ENCODE results near the gene TMEM168. TPM values are rescaled to one million over a fixed set of nuclear protein-coding genes. Genes with fewer than 3 reads are reported as not detected.
"Not testable (repeated sequence)": the region's sequence is repeated elsewhere in the genome, so short reads cannot be mapped to it uniquely, and the experiment has no call there.

The TMEM168 gene
- 36.3 TPM for total RNA-seq

GRCh38 chr7:112789817-112790585 is at the start of gene TMEM168:
Gene TMEM168 (minus strand): TSS chr7:112790393. CDS start chr7:112784825, 5,568 bp downstream.
- DNase-seq = peak; percentile 78

GRCh38 chr7:112835928-112836327 is 45.7 kb upstream of the TMEM168 start:
- not testable (repeated sequence) for DNase-seq

GRCh38 chr7:112833082-112833481 is 42.9 kb upstream of the TMEM168 start:
- DNase-seq = no peak

GRCh38 chr7:112830769-112831168 is 40.6 kb upstream of the TMEM168 start:
- DNase-seq = no peak

GRCh38 chr7:112828696-112829095 is 38.5 kb upstream of the TMEM168 start:
- no peak for DNase-seq

- no peak for DNase-seq
Measured at GRCh38 chr7:112821345-112821744, 31.2 kb upstream of the TMEM168 start.

- DNase-seq = no peak
Measured at GRCh38 chr7:112819536-112819935, 29.3 kb upstream of the TMEM168 start.

GRCh38 chr7:112806156-112806555 is 16.0 kb upstream of the TMEM168 start:
- no peak for DNase-seq

- DNase-seq = no peak
Measured at GRCh38 chr7:112802406-112802805, 12.2 kb upstream of the TMEM168 start.

- no peak for DNase-seq
Measured at GRCh38 chr7:112800486-112800885, 10.3 kb upstream of the TMEM168 start.

- no peak for DNase-seq
Measured at GRCh38 chr7:112799448-112800120, 9.4 kb upstream of the TMEM168 start.

GRCh38 chr7:112798274-112799159 is 8.3 kb upstream of the TMEM168 start:
- no peak for DNase-seq

GRCh38 chr7:112796552-112796951 is 6.4 kb upstream of the TMEM168 start:
- not testable (repeated sequence) for DNase-seq

- no peak for DNase-seq
Measured at GRCh38 chr7:112792441-112792840, 2.2 kb upstream of the TMEM168 start.

- no peak for DNase-seq
Measured at GRCh38 chr7:112791465-112792168, 1.4 kb upstream of the TMEM168 start.

- DNase-seq = no peak
Measured at GRCh38 chr7:112790586-112791003, 402 bp upstream of the TMEM168 start.

GRCh38 chr7:112789453-112789816 is 758 bp downstream of the TMEM168 start:
- DNase-seq = no peak

GRCh38 chr7:112788778-112789343 is 1.3 kb downstream of the TMEM168 start:
- no peak for DNase-seq

GRCh38 chr7:112784603-112785002 is 5.6 kb downstream of the TMEM168 start:
- no peak for DNase-seq

- DNase-seq = no peak
Measured at GRCh38 chr7:112782498-112782897, 7.7 kb downstream of the TMEM168 start.

GRCh38 chr7:112781558-112781957 is 8.6 kb downstream of the TMEM168 start:
- DNase-seq = no peak

- no peak for DNase-seq
Measured at GRCh38 chr7:112781110-112781509, 9.1 kb downstream of the TMEM168 start.

Data from occipital lobe (tissue), 2 donors.